ENCODE measurements around the gene TPRG1.

- no peak for TF ChIP-seq ZNF274 (IDR thresholded peaks at IDR 0.05; ENCODE audit: low read depth, low read length)
- TF ChIP-seq YY1 (IDR thresholded peaks at IDR 0.05; ENCODE audit: insufficient read depth, insufficient read length) = no peak
- TF ChIP-seq SUZ12 (IDR thresholded peaks at IDR 0.05; ENCODE audit: extremely low read depth, insufficient read depth, insufficient read length) = no peak
These were observed 28.0 kb upstream of the TPRG1 start for GRCh38 chr3:189143771-189144170.

All from NT2/D1 (cell line).